HepG2 (cell line): ENCODE measurements around the gene ZFP36L2. TPM values are rescaled to one million over a fixed set of nuclear protein-coding genes. Genes with fewer than 3 reads are reported as not detected.

Experiments
- DDIT3 ChIP-seq: sonication (generic); formaldehyde crosslinking; IDR thresholded peaks from 2 replicates; pipeline ENCODE4 v1.4.0; 2020; ENCODE audit warnings: mild to moderate bottlenecking, missing genetic modification reagents
- ELF1 ChIP-seq: sonication (generic); formaldehyde crosslinking; IDR thresholded peaks from 2 replicates; pipeline ENCODE4 v1.4.0; 2020; ENCODE audit warnings: missing genetic modification reagents
- FOXM1 ChIP-seq: sonication (generic); formaldehyde crosslinking; IDR thresholded peaks from 2 replicates; pipeline ENCODE4 v1.5.0; 2020; ENCODE audit warnings: missing genetic modification reagents
- GABPA ChIP-seq, 2 experiments: IDR thresholded peaks; 2 replicates each; pipeline ENCODE4 v1.6.1; 2011 to 2016; ENCODE audit warnings: low read depth in 2 of 2, low read length in 1 of 2, missing biosample characterization in 1 of 2, missing genetic modification characterization in 1 of 2
- KDM2A ChIP-seq: sonication (generic); formaldehyde crosslinking; IDR thresholded peaks from 2 replicates; pipeline ENCODE4 v1.4.0; 2020; ENCODE audit warnings: low read depth, missing genetic modification reagents, borderline replicate concordance
- KLF11 ChIP-seq: IDR thresholded peaks from 2 replicates; pipeline ENCODE4 v1.6.1; 2016; ENCODE audit warnings: missing compliant biosample characterization
- LRRFIP1 ChIP-seq: sonication (generic); formaldehyde crosslinking; conservative IDR thresholded peaks from 2 replicates; pipeline ENCODE4 v1.4.0; 2020; ENCODE audit warnings: missing genetic modification reagents
- MAFF ChIP-seq: IDR thresholded peaks from 2 replicates; pipeline ENCODE4 v1.6.1; 2011; ENCODE audit warnings: low read depth, low read length, improper control_type of control experiment
- NR2C2 ChIP-seq: sonication (generic); formaldehyde crosslinking; IDR thresholded peaks from 2 replicates; pipeline ENCODE4 v1.4.0; 2020; ENCODE audit warnings: missing genetic modification reagents, mild to moderate bottlenecking, moderate library complexity, borderline replicate concordance
- PAX8 ChIP-seq: sonication (generic); formaldehyde crosslinking; IDR thresholded peaks from 2 replicates; pipeline ENCODE4 v1.8.0; 2022; ENCODE audit warnings: mild to moderate bottlenecking, missing genetic modification reagents, borderline replicate concordance
- PTBP1 ChIP-seq: fragments of 200-400 bp; formaldehyde crosslinking; IDR thresholded peaks from 2 replicates; pipeline ENCODE4 v1.6.1; 2018; ENCODE audit warnings: low read length, low read depth; ENCODE audit not compliant: poor library complexity, severe bottlenecking
- RCOR2 ChIP-seq: IDR thresholded peaks from 2 replicates; pipeline ENCODE4 v1.6.1; 2016; ENCODE audit warnings: missing biosample characterization, missing genetic modification reagents
- TFDP2 ChIP-seq: sonication (generic); formaldehyde crosslinking; IDR thresholded peaks from 2 replicates; pipeline ENCODE4 v1.4.0; 2020; ENCODE audit warnings: missing genetic modification reagents
- ZC3H13 ChIP-seq: sonication (generic); formaldehyde crosslinking; IDR thresholded peaks from 2 replicates; pipeline ENCODE4 v1.8.1; 2023; ENCODE audit warnings: mild to moderate bottlenecking, missing genetic modification reagents, moderate library complexity
- ZEB1 ChIP-seq: IDR thresholded peaks from 2 replicates; pipeline ENCODE4 v1.6.1; 2012; ENCODE audit warnings: mild to moderate bottlenecking, low read depth, inconsistent platforms; ENCODE audit not compliant: insufficient replicate concordance
- ZNF10 ChIP-seq: sonication (generic); formaldehyde crosslinking; IDR thresholded peaks from 2 replicates; pipeline ENCODE4 v1.4.0; 2020; ENCODE audit warnings: mild to moderate bottlenecking, low read depth, missing genetic modification reagents, borderline replicate concordance
- ZNF18 ChIP-seq: sonication (generic); formaldehyde crosslinking; IDR thresholded peaks from 2 replicates; pipeline ENCODE4 v1.8.0; 2022; ENCODE audit warnings: mild to moderate bottlenecking, missing genetic modification reagents; ENCODE audit not compliant: insufficient replicate concordance
- ZNF20 ChIP-seq: sonication (generic); formaldehyde crosslinking; IDR thresholded peaks from 2 replicates; pipeline ENCODE4 v1.4.0; 2020; ENCODE audit warnings: mild to moderate bottlenecking, moderate library complexity, missing genetic modification reagents
- ZNF264 ChIP-seq: sonication (generic); formaldehyde crosslinking; IDR thresholded peaks from 2 replicates; pipeline ENCODE4 v1.4.0; 2020; ENCODE audit warnings: missing genetic modification reagents
- ZNF746 ChIP-seq: sonication (generic); formaldehyde crosslinking; IDR thresholded peaks from 2 replicates; pipeline ENCODE4 v1.8.0; 2022; ENCODE audit warnings: mild to moderate bottlenecking, missing genetic modification reagents
- ZNF749 ChIP-seq: sonication (generic); formaldehyde crosslinking; IDR thresholded peaks from 2 replicates; pipeline ENCODE4 v1.8.0; 2022; ENCODE audit warnings: mild to moderate bottlenecking, missing genetic modification reagents, moderate library complexity, borderline replicate concordance
- ZNF790 ChIP-seq: sonication (generic); formaldehyde crosslinking; IDR thresholded peaks from 2 replicates; pipeline ENCODE4 v1.8.0; 2022; ENCODE audit warnings: missing genetic modification reagents, mild to moderate bottlenecking, borderline replicate concordance
- ZSCAN31 ChIP-seq: sonication (generic); formaldehyde crosslinking; IDR thresholded peaks from 2 replicates; pipeline ENCODE4 v1.5.0; 2020; ENCODE audit warnings: low read depth, mild to moderate bottlenecking, missing genetic modification reagents
- polyA plus RNA-seq, 8 experiments: library from polyadenylated mRNA; depleted of rRNA in 3 of 8; stranded (reverse) in 7 of 8; unstranded in 1 of 8; fragments of >200 nt; fragmentation: Illumina TruSeq in 4 of 8; extraction: Trizol in 4 of 8; gene quantifications; 2 replicates each; pipeline versions ENCODE4 v1.2.1 to v1.2.3, GENCODE V29; 2011 to 2016; ENCODE audit warnings: low read depth in 4 of 8, missing spikeins in 1 of 8, mixed read lengths in 1 of 8; ENCODE audit not compliant: insufficient read depth in 1 of 8
- total RNA-seq, 5 experiments: library from RNA; depleted of rRNA; stranded (reverse); fragments of >200 nt; fragmentation: Illumina TruSeq; extraction: Trizol; gene quantifications; 2 replicates each; pipeline ENCODE4 v1.2.3, GENCODE V29; 2016; ENCODE audit warnings: low read depth in 1 of 5
- TF ChIP-seq, protein P1 (sequence below): sonication (generic); formaldehyde crosslinking; IDR thresholded peaks from 2 replicates; pipeline ENCODE4 v1.4.0; 2020; ENCODE audit warnings: missing genetic modification reagents, low read depth, mild to moderate bottlenecking, borderline replicate concordance

The ZFP36L2 gene
- total and polyA plus RNA-seq, 2 of the 13 experiments (the other 11 are each of a cell fraction or from before 2014, with no cell fraction given), result 11.2 to 21.8 TPM

GRCh38 chr2:43191947-43192516 is 34.4 kb downstream of the ZFP36L2 start (continued):
- TF ChIP-seq DDIT3 (CRISPR knock-in tag) (no peak), RCOR2 (CRISPR knock-in tag) (peak; percentile 79), ZNF790 (CRISPR knock-in tag) (peak; percentile 70; the same call in 1 of the 2 replicates), ZNF18 (no peak), NR2C2 (no peak), ZNF10 (no peak), MAFF (no peak), ZC3H13 (CRISPR knock-in tag) (no peak), ZNF746 (CRISPR knock-in tag) (no peak), ZSCAN31 (no peak), ZNF749 (CRISPR knock-in tag) (no peak), ZNF264 (CRISPR knock-in tag) (no peak), GABPA (IDR thresholded peaks at IDR 0.05; ENCODE audit: low read depth, low read length) (no peak), GABPA (CRISPR knock-in tag; IDR thresholded peaks at IDR 0.05; ENCODE audit: low read depth) (no peak), PAX8 (no peak), ZEB1 (no peak), ELF1 (no peak), ZNF20 (CRISPR knock-in tag) (no peak), FOXM1 (CRISPR knock-in tag) (no peak), LRRFIP1 (CRISPR knock-in tag) (no peak), KDM2A (no peak), PTBP1 (no peak), TFDP2 (CRISPR knock-in tag) (no peak), KLF11 (no peak)
- TF ChIP-seq, protein P1, sequence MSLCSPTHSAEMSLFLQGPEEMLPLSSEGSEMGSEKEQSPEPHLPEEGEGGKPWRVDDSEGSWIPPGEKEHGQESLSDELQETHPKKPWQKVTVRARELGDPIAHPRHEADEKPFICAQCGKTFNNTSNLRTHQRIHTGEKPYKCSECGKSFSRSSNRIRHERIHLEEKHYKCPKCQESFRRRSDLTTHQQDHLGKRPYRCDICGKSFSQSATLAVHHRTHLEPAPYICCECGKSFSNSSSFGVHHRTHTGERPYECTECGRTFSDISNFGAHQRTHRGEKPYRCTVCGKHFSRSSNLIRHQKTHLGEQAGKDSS (CRISPR knock-in tag), result no peak
